DLD1 (cell line): ENCODE results near the gene NAA50.

Source experiments
- in situ Hi-C: cut with HindIII; loops from 2 replicates; pipeline ENCODE4 v1.10.0; 2017; ENCODE audit warnings: low sequenced_read_pairs

The NAA50 gene

GRCh38 chr3:113743006-113743630, 2.9 kb downstream of the NAA50 start:
- in situ Hi-C loops = no loop called here

GRCh38 chr3:113741620-113742019, 4.4 kb downstream of the NAA50 start:
- in situ Hi-C loops = no loop called here

GRCh38 chr3:113741086-113741485, 5.0 kb downstream of the NAA50 start:
- in situ Hi-C loops = no loop called here

GRCh38 chr3:113736548-113737089, 9.4 kb downstream of the NAA50 start:
- in situ Hi-C loops = no loop called here

GRCh38 chr3:113731694-113732093, 14.4 kb downstream of the NAA50 start:
- in situ Hi-C loops = no loop called here

- in situ Hi-C loops = no loop called here
These were observed 15.5 kb downstream of the NAA50 start for GRCh38 chr3:113730550-113730949.

GRCh38 chr3:113728661-113729060, 17.4 kb downstream of the NAA50 start:
- in situ Hi-C loops = no loop called here

- in situ Hi-C loops = no loop called here
These were observed 24.4 kb downstream of the NAA50 start for GRCh38 chr3:113721636-113722035.

- in situ Hi-C loops = no loop called here
These were observed 26.3 kb downstream of the NAA50 start for GRCh38 chr3:113719758-113720157.

GRCh38 chr3:113719294-113719693, 26.8 kb downstream of the NAA50 start:
- in situ Hi-C loops = no loop called here

- in situ Hi-C loops = no loop called here
These were observed 28.2 kb downstream of the NAA50 start for GRCh38 chr3:113717818-113718217.

- in situ Hi-C loops = no loop called here
These were observed 28.7 kb downstream of the NAA50 start for GRCh38 chr3:113717308-113717707.

- in situ Hi-C loops = no loop called here
These were observed 31.3 kb downstream of the NAA50 start for GRCh38 chr3:113714702-113715101.

- in situ Hi-C loops = no loop called here
These were observed 33.9 kb downstream of the NAA50 start for GRCh38 chr3:113712129-113712528.

- in situ Hi-C loops = no loop called here
These were observed 38.2 kb downstream of the NAA50 start for GRCh38 chr3:113707835-113708234.

- in situ Hi-C loops = no loop called here
These were observed 47.1 kb downstream of the NAA50 start for GRCh38 chr3:113698956-113699355.

- in situ Hi-C loops = no loop called here
These were observed 47.8 kb downstream of the NAA50 start for GRCh38 chr3:113698213-113698742.

- in situ Hi-C loops = no loop called here
These were observed 48.5 kb downstream of the NAA50 start for GRCh38 chr3:113697500-113698090.

GRCh38 chr3:113696658-113697499, 49.2 kb downstream of the NAA50 start:
- in situ Hi-C loops = no loop called here

GRCh38 chr3:113695786-113696645, 50.0 kb downstream of the NAA50 start, which contains the start of gene USF3:
Gene USF3 (minus strand): TSS chr3:113696642. CDS start chr3:113674878, 21,764 bp downstream.
- in situ Hi-C loops = no loop called here
